Astrocyte of the spinal cord (primary cell): ENCODE data around the gene NEU4.

Source experiments
- DNase-seq: peaks from one replicate; pipeline ENCODE4 v3.0.0; 2011; ENCODE audit warnings: low read depth, low spot score
- H3K4me3 ChIP-seq: 2 replicates; pipeline ENCODE4 v1.5.1; 2011; ENCODE audit warnings: low read depth, mild to moderate bottlenecking, low read length, moderate library complexity
- in situ Hi-C: cut with HindIII; loops from 2 replicates; pipeline ENCODE4 v1.10.0; 2017; ENCODE audit warnings: low sequenced_read_pairs
- TF ChIP-seq, protein P1 (sequence below): IDR thresholded peaks from 2 replicates; pipeline ENCODE4 v1.5.1; 2012; ENCODE audit warnings: low read depth, mild to moderate bottlenecking, low read length, inconsistent platforms

NEU4 gene

DNA sequence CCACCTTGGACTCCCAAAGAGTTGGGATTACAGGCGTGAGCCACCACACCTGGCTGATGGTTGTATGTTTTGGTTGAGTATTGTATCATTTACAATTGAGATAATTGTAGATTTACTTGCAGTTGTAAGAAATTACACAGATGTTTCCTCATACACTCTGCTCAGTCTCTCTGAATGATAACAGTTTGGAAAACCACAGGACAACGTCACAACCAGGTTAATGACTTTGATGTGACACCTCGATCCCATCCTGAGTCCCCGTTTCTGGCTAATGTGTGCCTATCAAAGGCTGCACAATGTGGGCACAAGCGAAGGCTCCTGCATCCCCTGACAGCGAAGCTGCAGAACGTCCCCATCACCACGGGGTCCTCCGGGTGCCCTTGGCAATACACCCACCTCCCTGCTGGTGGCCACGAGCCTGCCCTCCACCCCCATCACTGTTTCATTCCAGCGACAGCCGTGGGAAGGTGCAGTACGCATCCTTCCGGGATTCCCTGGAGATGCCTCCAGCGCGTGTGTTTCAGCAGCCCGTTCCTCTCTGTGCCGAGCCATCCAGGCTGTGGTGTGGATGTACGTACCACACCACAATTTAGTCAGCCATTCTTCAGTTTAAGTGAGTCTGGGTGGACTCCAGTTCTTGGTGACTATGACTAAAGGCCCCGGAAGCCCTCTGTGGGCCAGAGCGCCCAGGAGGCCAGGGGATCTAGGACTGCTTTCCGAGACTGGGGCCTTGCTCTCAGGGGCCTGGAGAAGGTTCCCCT lies 54.0 kb downstream of the NEU4 start:
- in situ Hi-C loops, result no loop called here
- no peak for DNase-seq
- no peak overlapping the region for H3K4me3 ChIP-seq
- TF ChIP-seq, protein P1, sequence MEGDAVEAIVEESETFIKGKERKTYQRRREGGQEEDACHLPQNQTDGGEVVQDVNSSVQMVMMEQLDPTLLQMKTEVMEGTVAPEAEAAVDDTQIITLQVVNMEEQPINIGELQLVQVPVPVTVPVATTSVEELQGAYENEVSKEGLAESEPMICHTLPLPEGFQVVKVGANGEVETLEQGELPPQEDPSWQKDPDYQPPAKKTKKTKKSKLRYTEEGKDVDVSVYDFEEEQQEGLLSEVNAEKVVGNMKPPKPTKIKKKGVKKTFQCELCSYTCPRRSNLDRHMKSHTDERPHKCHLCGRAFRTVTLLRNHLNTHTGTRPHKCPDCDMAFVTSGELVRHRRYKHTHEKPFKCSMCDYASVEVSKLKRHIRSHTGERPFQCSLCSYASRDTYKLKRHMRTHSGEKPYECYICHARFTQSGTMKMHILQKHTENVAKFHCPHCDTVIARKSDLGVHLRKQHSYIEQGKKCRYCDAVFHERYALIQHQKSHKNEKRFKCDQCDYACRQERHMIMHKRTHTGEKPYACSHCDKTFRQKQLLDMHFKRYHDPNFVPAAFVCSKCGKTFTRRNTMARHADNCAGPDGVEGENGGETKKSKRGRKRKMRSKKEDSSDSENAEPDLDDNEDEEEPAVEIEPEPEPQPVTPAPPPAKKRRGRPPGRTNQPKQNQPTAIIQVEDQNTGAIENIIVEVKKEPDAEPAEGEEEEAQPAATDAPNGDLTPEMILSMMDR, result no peak

DNA sequence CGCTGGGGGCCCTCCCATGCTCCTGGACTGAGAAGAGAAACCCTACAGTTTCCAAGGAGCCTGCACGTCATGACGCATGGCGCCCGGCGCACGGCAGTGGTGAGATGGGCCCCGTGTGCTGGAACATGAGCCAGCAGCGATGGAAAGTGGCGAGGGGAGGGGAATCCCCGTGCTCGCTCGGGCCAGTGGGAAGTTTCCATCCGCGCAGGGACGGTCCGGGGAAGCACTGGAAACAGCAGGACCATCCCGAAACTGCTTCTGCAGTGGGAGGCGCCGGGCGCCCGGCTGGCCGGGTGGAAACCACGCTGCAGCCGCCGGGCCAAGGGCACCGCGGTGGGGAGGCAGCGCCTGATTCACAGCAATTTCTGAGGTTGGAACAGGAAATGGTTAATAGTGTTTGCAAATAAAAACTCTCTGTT lies 54.6 kb downstream of the NEU4 start:
- in situ Hi-C loops, result no loop called here
- no peak for DNase-seq
- H3K4me3 ChIP-seq, result no peak overlapping the region
- TF ChIP-seq, protein P1, result no peak

DNA sequence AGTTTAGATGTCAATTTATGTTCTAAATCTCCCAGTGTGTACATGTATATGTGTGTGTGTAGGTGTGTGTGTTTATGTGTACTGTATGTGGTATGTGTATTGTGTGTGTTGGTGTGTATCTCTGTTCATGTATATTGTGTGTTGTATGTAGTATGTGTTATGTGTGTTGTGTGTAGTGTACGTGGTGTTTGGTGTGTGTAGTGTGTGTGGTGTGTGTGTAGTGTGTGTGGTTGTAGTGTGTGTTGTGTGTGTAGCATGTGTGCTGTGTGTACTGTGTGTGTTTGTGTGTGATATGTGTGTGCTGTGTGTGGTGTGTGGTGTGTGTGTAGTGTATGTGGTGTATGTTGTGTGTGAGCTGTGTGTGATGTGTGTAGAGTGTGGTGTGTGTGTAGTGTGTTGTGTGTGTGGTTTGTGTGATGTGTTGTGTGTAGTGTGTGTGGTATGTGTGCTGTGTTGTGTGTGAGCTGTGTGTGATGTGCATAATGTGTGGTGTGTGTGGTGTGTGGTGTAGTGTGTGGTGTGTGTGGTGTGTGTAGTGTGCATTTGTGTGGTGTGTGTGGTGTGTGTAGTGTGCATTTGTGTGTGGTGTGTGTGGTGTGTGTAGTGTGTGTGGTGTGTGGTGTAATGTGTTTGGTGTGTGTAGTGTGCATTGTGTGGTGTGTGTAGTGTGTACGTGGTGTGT lies 55.3 kb downstream of the NEU4 start:
- in situ Hi-C loops, result no loop called here
- H3K4me3 ChIP-seq, result no peak overlapping the region
- TF ChIP-seq, protein P1, result no peak
- no peak for DNase-seq

DNA sequence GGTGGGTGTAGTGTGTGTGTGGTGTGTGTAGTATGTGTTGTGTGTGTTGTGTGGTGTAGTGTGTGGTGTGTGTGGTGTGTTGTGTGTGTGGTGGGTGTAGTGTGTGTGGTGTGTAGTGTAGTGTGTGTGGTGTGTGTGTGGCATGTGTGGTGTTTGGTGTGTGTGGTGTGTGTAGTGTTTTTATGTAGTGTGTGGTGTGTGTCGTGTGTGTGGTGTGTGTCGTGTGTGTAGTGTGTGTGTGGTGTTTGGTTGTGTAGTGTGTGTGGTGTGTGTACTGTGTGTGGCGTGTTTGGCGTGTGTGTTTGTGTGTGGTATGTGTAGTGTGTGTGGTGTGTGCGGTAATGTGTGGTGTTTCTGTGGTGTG lies 55.8 kb downstream of the NEU4 start:
- no peak for DNase-seq
- TF ChIP-seq, protein P1, result no peak
- no peak overlapping the region for H3K4me3 ChIP-seq
- in situ Hi-C loops, result no loop called here

DNA sequence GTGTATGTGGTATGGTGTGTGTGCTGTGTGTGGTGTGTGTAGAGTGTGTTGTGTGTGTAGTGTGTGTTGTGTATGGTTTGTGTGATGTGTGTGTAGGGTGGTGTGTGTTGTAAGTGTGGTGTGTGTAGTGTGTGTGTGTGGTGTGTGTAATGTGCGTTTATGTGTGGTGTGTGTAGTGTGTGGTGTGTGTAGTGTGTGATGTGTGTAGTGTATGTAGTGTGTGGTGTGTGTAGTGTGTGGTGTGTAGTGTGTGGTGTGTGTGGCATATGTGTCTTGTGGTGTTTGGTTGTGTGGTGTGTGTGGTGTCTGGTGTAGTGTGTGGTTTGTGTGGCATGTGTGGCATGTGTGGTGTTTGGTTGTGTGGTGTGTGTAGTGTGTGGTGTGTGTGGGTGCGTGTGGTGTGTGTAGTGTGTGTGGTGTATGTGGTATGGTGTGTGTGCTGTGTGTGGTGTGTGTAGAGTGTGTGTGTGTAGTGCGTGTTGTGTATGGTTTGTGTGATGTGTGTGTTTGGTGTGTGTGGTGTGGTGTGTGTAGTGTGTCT lies 56.5 kb downstream of the NEU4 start:
- DNase-seq, result no peak
- no peak overlapping the region for H3K4me3 ChIP-seq
- in situ Hi-C loops, result no loop called here
- TF ChIP-seq, protein P1, result no peak

DNA sequence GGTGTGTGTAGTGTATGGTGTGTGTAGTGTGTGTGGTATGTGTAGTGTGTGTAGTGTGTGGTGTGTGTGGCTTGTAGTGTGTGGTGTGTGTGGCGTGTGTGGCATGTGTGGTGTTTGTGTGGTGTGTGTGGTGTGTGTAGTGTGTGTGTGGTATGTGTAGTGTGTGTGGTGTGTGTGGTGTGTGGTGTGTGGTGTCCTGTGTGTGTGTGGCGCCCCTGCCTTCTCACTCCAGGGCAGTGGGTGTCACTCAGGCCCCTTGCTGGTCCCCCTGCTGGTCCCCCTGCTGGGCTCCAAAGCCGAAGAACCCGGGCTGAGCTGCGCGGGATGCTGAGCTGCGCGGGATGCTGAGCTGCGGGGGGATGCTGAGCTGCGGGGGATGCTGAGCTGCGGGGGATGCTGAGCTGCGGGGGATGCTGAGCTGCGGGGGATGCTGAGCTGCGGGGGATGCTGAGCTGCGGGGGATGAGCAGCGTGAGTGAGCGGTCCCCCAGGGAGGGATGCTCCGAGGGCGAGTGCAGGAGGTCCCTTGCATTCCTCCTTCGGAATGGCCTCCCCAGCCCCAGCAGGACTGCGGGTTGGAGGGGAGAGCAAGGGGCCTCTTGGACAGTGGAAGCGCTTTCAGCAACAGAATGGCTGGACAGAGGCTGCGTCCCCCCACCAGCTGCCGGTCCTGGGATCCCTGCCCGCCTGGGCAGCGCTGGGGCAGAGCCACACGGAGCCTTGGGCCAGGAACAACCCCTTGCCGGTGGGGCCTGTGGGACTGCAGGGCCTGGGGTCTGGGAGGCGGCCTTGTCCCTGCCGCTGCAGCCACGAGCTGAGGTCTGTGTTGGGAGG lies 57.2 kb downstream of the NEU4 start:
- TF ChIP-seq, protein P1, result no peak
- in situ Hi-C loops, result no loop called here
- H3K4me3 ChIP-seq, result no peak overlapping the region
- no peak for DNase-seq
